WTC11 (cell line): ENCODE results near the gene MLLT1. TPM values are rescaled to one million over a fixed set of nuclear protein-coding genes. Genes with fewer than 3 reads are reported as not detected.
A peak's percentile ranks its signal among the peaks of the same experiment; 100 is the strongest.

Source experiments
- ATAC-seq: fragments of 200-7000 bp; cut with Tn5 transposase; 2 replicates; pipeline ENCODE4 v1.10.0; 2021; ENCODE audit warnings: mild to moderate bottlenecking, moderate library complexity
- CTCF ChIA-PET: fragments of 300-600 bp; sonication (Branson Sonifier 250); formaldehyde crosslinking; loops from one replicate; lab custom pipeline; 2021; ENCODE audit warnings: antibody characterized with exemption; lab: Charles Lee
- POLR2A ChIA-PET: fragments of 350-600 bp; sonication (Branson Sonifier 250); formaldehyde crosslinking; loops from one replicate; lab custom pipeline; 2021; ENCODE audit warnings: antibody characterized with exemption; lab: Charles Lee
- DNase-seq: peaks from one replicate; pipeline ENCODE4 v3.0.0; 2021; ENCODE audit warnings: low spot score
- H3K27ac Mint-ChIP-seq: 2 replicates; pipeline ENCODE4 v1.8.0; 2021; ENCODE audit warnings: mixed read lengths
- H3K27me3 Mint-ChIP-seq: 2 replicates; pipeline ENCODE4 v1.8.0; 2021; ENCODE audit warnings: low read depth, mild to moderate bottlenecking, moderate library complexity, mixed read lengths
- H3K36me3 Mint-ChIP-seq: 2 replicates; pipeline ENCODE4 v1.8.0; 2021; ENCODE audit warnings: mixed read lengths
- H3K4me1 Mint-ChIP-seq: 2 replicates; pipeline ENCODE4 v1.8.0; 2022; ENCODE audit warnings: mixed read lengths
- H3K4me3 Mint-ChIP-seq: 2 replicates; pipeline ENCODE4 v1.8.0; 2021; ENCODE audit warnings: mild to moderate bottlenecking, moderate library complexity, mixed read lengths
- H3K9me3 Mint-ChIP-seq: 2 replicates; pipeline ENCODE4 v1.8.0; 2021; ENCODE audit warnings: mixed read lengths
- AFF4 ChIP-seq: sonication (generic); formaldehyde crosslinking; IDR thresholded peaks from 2 replicates; pipeline ENCODE4 v1.8.1; 2023; ENCODE audit warnings: mild to moderate bottlenecking, missing genetic modification reagents, borderline replicate concordance
- ARID4B ChIP-seq: sonication (generic); formaldehyde crosslinking; IDR thresholded peaks from 2 replicates; pipeline ENCODE4 v1.8.0; 2023; ENCODE audit warnings: missing genetic modification reagents, mild to moderate bottlenecking, borderline replicate concordance
- ATF2 ChIP-seq: sonication (generic); formaldehyde crosslinking; IDR thresholded peaks from 2 replicates; pipeline ENCODE4 v1.8.1; 2022; ENCODE audit warnings: low read depth, missing genetic modification reagents, borderline replicate concordance
- CTCF ChIP-seq: fragments of 200-600 bp; IDR thresholded peaks from 2 replicates; pipeline ENCODE4 v1.8.0; 2022; ENCODE audit warnings: antibody characterized with exemption
- EMX1 ChIP-seq: fragments of 250-450 bp; sonication (Bioruptor Pico); IDR thresholded peaks from 2 replicates; pipeline ENCODE4 v1.8.0; 2021; ENCODE audit warnings: mild to moderate bottlenecking
- IRF2 ChIP-seq: sonication (generic); formaldehyde crosslinking; IDR thresholded peaks from 2 replicates; pipeline ENCODE4 v1.8.0; 2022; ENCODE audit warnings: low read depth, missing genetic modification reagents, borderline replicate concordance
- JAZF1 ChIP-seq: fragments of 250-450 bp; sonication (Bioruptor Pico); IDR thresholded peaks from 2 replicates; pipeline ENCODE4 v1.9.0; 2021; ENCODE audit warnings: moderate library complexity, mild to moderate bottlenecking, inconsistent platforms
- NFATC4 ChIP-seq: fragments of 250-450 bp; sonication (Bioruptor Pico); IDR thresholded peaks from 2 replicates; pipeline ENCODE4 v1.9.0; 2021; ENCODE audit warnings: mild to moderate bottlenecking
- RELA ChIP-seq: sonication (generic); formaldehyde crosslinking; IDR thresholded peaks from 2 replicates; pipeline ENCODE4 v1.8.1; 2022; ENCODE audit warnings: missing genetic modification reagents, mild to moderate bottlenecking, borderline replicate concordance
- USF2 ChIP-seq: sonication (generic); formaldehyde crosslinking; IDR thresholded peaks from 2 replicates; pipeline ENCODE4 v1.8.1; 2023; ENCODE audit warnings: mild to moderate bottlenecking, missing genetic modification reagents, moderate library complexity
- ZNF396 ChIP-seq: fragments of 250-450 bp; sonication (Bioruptor Pico); IDR thresholded peaks from 2 replicates; pipeline ENCODE4 v1.8.0; 2021; ENCODE audit warnings: mild to moderate bottlenecking, moderate library complexity, borderline replicate concordance
- total RNA-seq: library from RNA; stranded (reverse); gene quantifications from 3 replicates; pipeline ENCODE4 v1.2.3, GENCODE V29; 2021
- TF ChIP-seq, protein P1 (sequence below): sonication (generic); formaldehyde crosslinking; conservative IDR thresholded peaks from 2 replicates; pipeline ENCODE4 v1.8.1; 2022; ENCODE audit warnings: mild to moderate bottlenecking, missing genetic modification reagents
- TF ChIP-seq, protein P2 (sequence below): fragments of 250-450 bp; sonication (Bioruptor Pico); IDR thresholded peaks from 2 replicates; pipeline ENCODE4 v1.9.0; 2021; ENCODE audit warnings: mild to moderate bottlenecking, borderline replicate concordance

Gene MLLT1
- total RNA-seq, 1 experiment from 2014 or later, result 58.2 TPM

- H3K36me3 Mint-ChIP-seq, result peaks cover 30% of the 10 kb centered on the region
- POLR2A ChIA-PET, result interaction anchor here (1.3 kb wide), 1 partner anchor 101 kb away, joined by 9 read pairs; the partner anchor contains the start of gene ALKBH7
- ATAC-seq (peak; percentile 25), DNase-seq (peak; percentile 24)
- TF ChIP-seq CTCF (no peak), USF2 (CRISPR knock-in tag) (no peak), AFF4 (CRISPR knock-in tag) (no peak)
- TF ChIP-seq, protein P1, sequence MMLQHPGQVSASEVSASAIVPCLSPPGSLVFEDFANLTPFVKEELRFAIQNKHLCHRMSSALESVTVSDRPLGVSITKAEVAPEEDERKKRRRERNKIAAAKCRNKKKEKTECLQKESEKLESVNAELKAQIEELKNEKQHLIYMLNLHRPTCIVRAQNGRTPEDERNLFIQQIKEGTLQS (CRISPR knock-in tag), result no peak
- no peaks in the 10 kb centered on the region for H3K9me3 Mint-ChIP-seq
- CTCF ChIA-PET, result interaction anchor here (0.9 to 3.8 kb wide), 14 partner anchors 11 to 284 kb away, joined by 3 to 39 read pairs (median 4); no protein-coding TSS in a partner anchor
- no peaks in the 10 kb centered on the region for H3K27me3 Mint-ChIP-seq
- peak overlapping the region; percentile 19 for H3K4me3 Mint-ChIP-seq
- H3K4me1 Mint-ChIP-seq, result peaks cover 57% of the 10 kb centered on the region
- peak overlapping the region; percentile 98 for H3K27ac Mint-ChIP-seq
Observed at GRCh38 chr19:6271721-6272410, 7.9 kb downstream of the MLLT1 start.

GRCh38 chr19:6271251-6271650 is 8.5 kb downstream of the MLLT1 start:
- DNase-seq (peak; percentile 33), ATAC-seq (peak; percentile 23; the same call in 1 of the 2 replicates)
- Mint-ChIP-seq H3K27me3 (no peaks in the 10 kb centered on the region), H3K9me3 (no peaks in the 10 kb centered on the region), H3K4me3 (no peak overlapping the region), H3K36me3 (peaks cover 33% of the 10 kb centered on the region), H3K4me1 (peaks cover 51% of the 10 kb centered on the region), H3K27ac (peak overlapping the region; percentile 79)
- CTCF ChIA-PET, result interaction anchor here (0.9 to 3.8 kb wide), 13 partner anchors 11 to 281 kb away, joined by 3 to 39 read pairs (median 4); no protein-coding TSS in a partner anchor
- POLR2A ChIA-PET, result interaction anchor here (0.6 to 1.3 kb wide), 2 partner anchors 102 to 142 kb away, joined by 3 to 9 read pairs; partner anchors contain the start of gene ALKBH7
- TF ChIP-seq ATF2 (CRISPR knock-in tag) (no peak), EMX1 (CRISPR knock-in tag) (no peak), IRF2 (CRISPR knock-in tag) (no peak), ZNF396 (CRISPR knock-in tag) (no peak), ARID4B (CRISPR knock-in tag) (no peak), JAZF1 (CRISPR knock-in tag) (no peak), RELA (CRISPR knock-in tag) (no peak), NFATC4 (no peak)
- TF ChIP-seq, protein P2, sequence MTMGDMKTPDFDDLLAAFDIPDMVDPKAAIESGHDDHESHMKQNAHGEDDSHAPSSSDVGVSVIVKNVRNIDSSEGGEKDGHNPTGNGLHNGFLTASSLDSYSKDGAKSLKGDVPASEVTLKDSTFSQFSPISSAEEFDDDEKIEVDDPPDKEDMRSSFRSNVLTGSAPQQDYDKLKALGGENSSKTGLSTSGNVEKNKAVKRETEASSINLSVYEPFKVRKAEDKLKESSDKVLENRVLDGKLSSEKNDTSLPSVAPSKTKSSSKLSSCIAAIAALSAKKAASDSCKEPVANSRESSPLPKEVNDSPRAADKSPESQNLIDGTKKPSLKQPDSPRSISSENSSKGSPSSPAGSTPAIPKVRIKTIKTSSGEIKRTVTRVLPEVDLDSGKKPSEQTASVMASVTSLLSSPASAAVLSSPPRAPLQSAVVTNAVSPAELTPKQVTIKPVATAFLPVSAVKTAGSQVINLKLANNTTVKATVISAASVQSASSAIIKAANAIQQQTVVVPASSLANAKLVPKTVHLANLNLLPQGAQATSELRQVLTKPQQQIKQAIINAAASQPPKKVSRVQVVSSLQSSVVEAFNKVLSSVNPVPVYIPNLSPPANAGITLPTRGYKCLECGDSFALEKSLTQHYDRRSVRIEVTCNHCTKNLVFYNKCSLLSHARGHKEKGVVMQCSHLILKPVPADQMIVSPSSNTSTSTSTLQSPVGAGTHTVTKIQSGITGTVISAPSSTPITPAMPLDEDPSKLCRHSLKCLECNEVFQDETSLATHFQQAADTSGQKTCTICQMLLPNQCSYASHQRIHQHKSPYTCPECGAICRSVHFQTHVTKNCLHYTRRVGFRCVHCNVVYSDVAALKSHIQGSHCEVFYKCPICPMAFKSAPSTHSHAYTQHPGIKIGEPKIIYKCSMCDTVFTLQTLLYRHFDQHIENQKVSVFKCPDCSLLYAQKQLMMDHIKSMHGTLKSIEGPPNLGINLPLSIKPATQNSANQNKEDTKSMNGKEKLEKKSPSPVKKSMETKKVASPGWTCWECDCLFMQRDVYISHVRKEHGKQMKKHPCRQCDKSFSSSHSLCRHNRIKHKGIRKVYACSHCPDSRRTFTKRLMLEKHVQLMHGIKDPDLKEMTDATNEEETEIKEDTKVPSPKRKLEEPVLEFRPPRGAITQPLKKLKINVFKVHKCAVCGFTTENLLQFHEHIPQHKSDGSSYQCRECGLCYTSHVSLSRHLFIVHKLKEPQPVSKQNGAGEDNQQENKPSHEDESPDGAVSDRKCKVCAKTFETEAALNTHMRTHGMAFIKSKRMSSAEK (CRISPR knock-in tag), result no peak
